ENCODE data around the gene DLGAP4. TPM values are rescaled to one million over a fixed set of nuclear protein-coding genes. Genes with fewer than 3 reads are reported as not detected.

DLGAP4 gene
- total and polyA plus RNA-seq, 2 of the 13 experiments (the other 11 are each of a cell fraction or from before 2014, with no cell fraction given) = 15.2 to 26.7 TPM

DNA sequence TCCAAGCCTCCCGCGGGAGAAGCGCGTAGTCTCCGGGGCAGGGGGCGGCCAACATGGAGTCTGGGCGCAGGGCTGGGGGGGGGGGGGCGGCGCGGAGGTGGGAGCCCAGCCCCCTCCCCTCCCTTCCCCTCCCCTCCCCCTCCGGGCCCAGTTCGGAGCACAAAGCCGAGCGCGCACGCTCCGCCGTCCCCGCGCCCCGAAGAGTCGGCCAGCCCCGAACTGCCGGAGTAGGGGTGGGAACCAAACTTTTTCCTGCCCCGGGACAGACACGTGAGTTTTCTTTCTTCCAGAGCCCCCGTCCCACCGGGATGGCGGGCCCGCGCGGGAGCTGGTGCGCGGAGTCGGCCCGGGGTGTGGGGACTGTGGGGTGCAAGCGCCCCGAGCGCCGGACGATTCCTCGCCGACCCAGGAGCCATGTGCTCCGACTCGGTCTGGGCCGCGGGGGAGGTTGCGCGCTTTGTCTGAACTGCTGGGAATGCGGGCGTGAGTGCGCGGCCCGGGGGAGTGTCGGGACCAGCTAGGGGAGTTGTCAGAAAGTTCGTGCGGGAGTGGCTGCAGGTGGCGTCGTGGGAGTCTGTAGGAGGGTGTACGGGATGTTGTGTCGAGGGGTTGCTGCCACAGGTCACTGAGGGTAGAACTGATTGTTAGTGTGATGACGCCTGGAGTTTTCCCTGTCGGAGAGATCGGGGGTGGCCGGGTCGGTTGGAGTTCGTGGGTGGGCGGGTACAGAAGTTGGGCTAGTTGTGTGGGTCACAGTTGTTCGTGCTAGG lies 268.4 kb downstream of the DLGAP4 start (continued):
- TF ChIP-seq, protein P1, sequence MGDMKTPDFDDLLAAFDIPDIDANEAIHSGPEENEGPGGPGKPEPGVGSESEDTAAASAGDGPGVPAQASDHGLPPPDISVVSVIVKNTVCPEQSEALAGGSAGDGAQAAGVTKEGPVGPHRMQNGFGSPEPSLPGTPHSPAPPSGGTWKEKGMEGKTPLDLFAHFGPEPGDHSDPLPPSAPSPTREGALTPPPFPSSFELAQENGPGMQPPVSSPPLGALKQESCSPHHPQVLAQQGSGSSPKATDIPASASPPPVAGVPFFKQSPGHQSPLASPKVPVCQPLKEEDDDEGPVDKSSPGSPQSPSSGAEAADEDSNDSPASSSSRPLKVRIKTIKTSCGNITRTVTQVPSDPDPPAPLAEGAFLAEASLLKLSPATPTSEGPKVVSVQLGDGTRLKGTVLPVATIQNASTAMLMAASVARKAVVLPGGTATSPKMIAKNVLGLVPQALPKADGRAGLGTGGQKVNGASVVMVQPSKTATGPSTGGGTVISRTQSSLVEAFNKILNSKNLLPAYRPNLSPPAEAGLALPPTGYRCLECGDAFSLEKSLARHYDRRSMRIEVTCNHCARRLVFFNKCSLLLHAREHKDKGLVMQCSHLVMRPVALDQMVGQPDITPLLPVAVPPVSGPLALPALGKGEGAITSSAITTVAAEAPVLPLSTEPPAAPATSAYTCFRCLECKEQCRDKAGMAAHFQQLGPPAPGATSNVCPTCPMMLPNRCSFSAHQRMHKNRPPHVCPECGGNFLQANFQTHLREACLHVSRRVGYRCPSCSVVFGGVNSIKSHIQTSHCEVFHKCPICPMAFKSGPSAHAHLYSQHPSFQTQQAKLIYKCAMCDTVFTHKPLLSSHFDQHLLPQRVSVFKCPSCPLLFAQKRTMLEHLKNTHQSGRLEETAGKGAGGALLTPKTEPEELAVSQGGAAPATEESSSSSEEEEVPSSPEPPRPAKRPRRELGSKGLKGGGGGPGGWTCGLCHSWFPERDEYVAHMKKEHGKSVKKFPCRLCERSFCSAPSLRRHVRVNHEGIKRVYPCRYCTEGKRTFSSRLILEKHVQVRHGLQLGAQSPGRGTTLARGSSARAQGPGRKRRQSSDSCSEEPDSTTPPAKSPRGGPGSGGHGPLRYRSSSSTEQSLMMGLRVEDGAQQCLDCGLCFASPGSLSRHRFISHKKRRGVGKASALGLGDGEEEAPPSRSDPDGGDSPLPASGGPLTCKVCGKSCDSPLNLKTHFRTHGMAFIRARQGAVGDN (CRISPR knock-in tag; IDR thresholded peaks at IDR 0.05) = peak; percentile 95
- TF ChIP-seq MBD4 (IDR thresholded peaks at IDR 0.05; ENCODE audit: borderline replicate concordance, low read length) (no peak), IRX3 (CRISPR knock-in tag; IDR thresholded peaks at IDR 0.05; ENCODE audit: borderline replicate concordance, low read depth) (no peak), ZFP82 (CRISPR knock-in tag; IDR thresholded peaks at IDR 0.05; ENCODE audit: borderline replicate concordance) (no peak), CBX1 (IDR thresholded peaks at IDR 0.05; ENCODE audit: low read depth) (no peak), DNMT3B (CRISPR knock-in tag; conservative IDR thresholded peaks at IDR 0.05) (no peak), ZNF24 (IDR thresholded peaks at IDR 0.05) (no peak), ZNF678 (CRISPR knock-in tag; IDR thresholded peaks at IDR 0.05) (peak; percentile 48; the same call in 1 of the 2 replicates), ZNF619 (CRISPR knock-in tag; IDR thresholded peaks at IDR 0.05) (no peak), TEAD3 (CRISPR knock-in tag; optimal IDR thresholded peaks at IDR 0.05; ENCODE audit: borderline replicate concordance) (peak; percentile 56), JUND (CRISPR knock-in tag; IDR thresholded peaks at IDR 0.05) (no peak), RAD51 (IDR thresholded peaks at IDR 0.05; ENCODE audit: borderline replicate concordance) (no peak), BORCS8-MEF2B (CRISPR knock-in tag; IDR thresholded peaks at IDR 0.05) (no peak; the same call in 1 of the 2 replicates), FIP1L1 (IDR thresholded peaks at IDR 0.05; ENCODE audit: borderline replicate concordance, insufficient read depth, low read depth, low read length) (no peak), NFE2L2 (IDR thresholded peaks at IDR 0.05; ENCODE audit: low read length) (no peak), SIX4 (CRISPR knock-in tag; IDR thresholded peaks at IDR 0.05) (0 out of 2 replicates have a peak, but pooled peaks have one; percentile 8)
- TF ChIP-seq, protein P2, sequence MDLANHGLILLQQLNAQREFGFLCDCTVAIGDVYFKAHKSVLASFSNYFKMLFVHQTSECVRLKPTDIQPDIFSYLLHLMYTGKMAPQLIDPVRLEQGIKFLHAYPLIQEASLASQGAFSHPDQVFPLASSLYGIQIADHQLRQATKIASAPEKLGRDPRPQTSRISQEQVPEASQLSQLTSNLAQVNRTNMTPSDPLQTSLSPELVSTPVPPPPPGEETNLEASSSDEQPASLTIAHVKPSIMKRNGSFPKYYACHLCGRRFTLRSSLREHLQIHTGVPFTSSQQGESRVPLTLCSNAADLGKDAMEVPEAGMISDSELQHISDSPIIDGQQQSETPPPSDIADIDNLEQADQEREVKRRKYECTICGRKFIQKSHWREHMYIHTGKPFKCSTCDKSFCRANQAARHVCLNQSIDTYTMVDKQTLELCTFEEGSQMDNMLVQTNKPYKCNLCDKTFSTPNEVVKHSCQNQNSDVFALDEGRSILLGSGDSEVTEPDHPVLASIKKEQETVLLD (CRISPR knock-in tag; IDR thresholded peaks at IDR 0.05; ENCODE audit: low read depth) = peak; percentile 65
- TF ChIP-seq, protein P3, sequence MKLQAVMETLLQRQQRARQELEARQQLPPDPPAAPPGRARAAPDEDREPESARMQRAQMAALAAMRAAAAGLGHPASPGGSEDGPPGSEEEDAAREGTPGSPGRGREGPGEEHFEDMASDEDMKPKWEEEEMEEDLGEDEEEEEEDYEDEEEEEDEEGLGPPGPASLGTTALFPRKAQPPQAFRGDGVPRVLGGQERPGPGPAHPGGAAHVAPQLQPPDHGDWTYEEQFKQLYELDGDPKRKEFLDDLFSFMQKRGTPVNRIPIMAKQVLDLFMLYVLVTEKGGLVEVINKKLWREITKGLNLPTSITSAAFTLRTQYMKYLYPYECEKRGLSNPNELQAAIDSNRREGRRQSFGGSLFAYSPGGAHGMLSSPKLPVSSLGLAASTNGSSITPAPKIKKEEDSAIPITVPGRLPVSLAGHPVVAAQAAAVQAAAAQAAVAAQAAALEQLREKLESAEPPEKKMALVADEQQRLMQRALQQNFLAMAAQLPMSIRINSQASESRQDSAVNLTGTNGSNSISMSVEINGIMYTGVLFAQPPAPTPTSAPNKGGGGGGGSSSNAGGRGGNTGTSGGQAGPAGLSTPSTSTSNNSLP (IDR thresholded peaks at IDR 0.05; ENCODE audit: low read depth, low read length) = no peak
- TF ChIP-seq, protein P4, sequence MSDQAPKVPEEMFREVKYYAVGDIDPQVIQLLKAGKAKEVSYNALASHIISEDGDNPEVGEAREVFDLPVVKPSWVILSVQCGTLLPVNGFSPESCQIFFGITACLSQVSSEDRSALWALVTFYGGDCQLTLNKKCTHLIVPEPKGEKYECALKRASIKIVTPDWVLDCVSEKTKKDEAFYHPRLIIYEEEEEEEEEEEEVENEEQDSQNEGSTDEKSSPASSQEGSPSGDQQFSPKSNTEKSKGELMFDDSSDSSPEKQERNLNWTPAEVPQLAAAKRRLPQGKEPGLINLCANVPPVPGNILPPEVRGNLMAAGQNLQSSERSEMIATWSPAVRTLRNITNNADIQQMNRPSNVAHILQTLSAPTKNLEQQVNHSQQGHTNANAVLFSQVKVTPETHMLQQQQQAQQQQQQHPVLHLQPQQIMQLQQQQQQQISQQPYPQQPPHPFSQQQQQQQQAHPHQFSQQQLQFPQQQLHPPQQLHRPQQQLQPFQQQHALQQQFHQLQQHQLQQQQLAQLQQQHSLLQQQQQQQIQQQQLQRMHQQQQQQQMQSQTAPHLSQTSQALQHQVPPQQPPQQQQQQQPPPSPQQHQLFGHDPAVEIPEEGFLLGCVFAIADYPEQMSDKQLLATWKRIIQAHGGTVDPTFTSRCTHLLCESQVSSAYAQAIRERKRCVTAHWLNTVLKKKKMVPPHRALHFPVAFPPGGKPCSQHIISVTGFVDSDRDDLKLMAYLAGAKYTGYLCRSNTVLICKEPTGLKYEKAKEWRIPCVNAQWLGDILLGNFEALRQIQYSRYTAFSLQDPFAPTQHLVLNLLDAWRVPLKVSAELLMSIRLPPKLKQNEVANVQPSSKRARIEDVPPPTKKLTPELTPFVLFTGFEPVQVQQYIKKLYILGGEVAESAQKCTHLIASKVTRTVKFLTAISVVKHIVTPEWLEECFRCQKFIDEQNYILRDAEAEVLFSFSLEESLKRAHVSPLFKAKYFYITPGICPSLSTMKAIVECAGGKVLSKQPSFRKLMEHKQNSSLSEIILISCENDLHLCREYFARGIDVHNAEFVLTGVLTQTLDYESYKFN (CRISPR knock-in tag; conservative IDR thresholded peaks at IDR 0.05) = peak; percentile 16; the same call in 1 of the 2 replicates

Data from HepG2 (cell line).